HL-60 (cell line): ENCODE measurements around the gene PRKAR2B.

Experiments used
- DNase-seq, 2 experiments: peaks; one replicate each; pipeline ENCODE4 v3.0.0-alpha.2; 2010 to 2020; ENCODE audit warnings: low read depth in 1 of 2, low spot score in 1 of 2
- H3K27ac ChIP-seq: fragments of 250-450 bp; sonication (Bioruptor Pico); replicated peaks from 2 replicates; pipeline ENCODE4 v1.5.1; 2020; ENCODE audit warnings: mild to moderate bottlenecking, moderate library complexity
- H3K27me3 ChIP-seq: fragments of 250-450 bp; sonication (Bioruptor Pico); 2 replicates; pipeline ENCODE4 v1.5.1; 2021; ENCODE audit warnings: mild to moderate bottlenecking, moderate library complexity; ENCODE audit not compliant: insufficient read depth, poor library complexity, severe bottlenecking
- H3K4me3 ChIP-seq: replicated peaks from 2 replicates; pipeline ENCODE4 v1.5.1; 2011; ENCODE audit warnings: mild to moderate bottlenecking, control low read depth, low read length; ENCODE audit not compliant: insufficient read depth
- CTCF ChIP-seq: IDR thresholded peaks from one replicate; pipeline ENCODE4 v1.5.1; 2011; ENCODE audit warnings: low read length, control low read depth, inconsistent platforms; ENCODE audit not compliant: insufficient read depth
- GABPA ChIP-seq: IDR thresholded peaks from 2 replicates; pipeline ENCODE4 v1.6.1; 2012; ENCODE audit warnings: low read depth
- POLR2AphosphoS5 ChIP-seq: IDR thresholded peaks from 2 replicates; pipeline ENCODE4 v1.6.1; 2012; ENCODE audit warnings: low read depth
- REST ChIP-seq: IDR thresholded peaks from 2 replicates; pipeline ENCODE4 v1.6.1; 2012; ENCODE audit warnings: low read depth; ENCODE audit not compliant: insufficient replicate concordance
- SPI1 ChIP-seq: IDR thresholded peaks from 2 replicates; pipeline ENCODE4 v1.6.1; 2012; ENCODE audit warnings: low read depth, mild to moderate bottlenecking, borderline replicate concordance

Gene PRKAR2B

GRCh38 chr7:107045980-107046379 is 1.5 kb downstream of the PRKAR2B start:
- no peak for DNase-seq
- no peak overlapping the region for H3K27ac ChIP-seq
- H3K4me3 ChIP-seq, result no peak overlapping the region
- no peak for TF ChIP-seq SPI1
- no peak for TF ChIP-seq POLR2AphosphoS5
- TF ChIP-seq CTCF, result no peak
- TF ChIP-seq GABPA, result no peak
- no peak for TF ChIP-seq REST
- peaks cover 22% of the 10 kb centered on the region for H3K27me3 ChIP-seq

GRCh38 chr7:107046491-107047259 is 2.2 kb downstream of the PRKAR2B start:
- H3K4me3 ChIP-seq, result no peak overlapping the region
- TF ChIP-seq REST (no peak), GABPA (no peak), CTCF (no peak), SPI1 (no peak), POLR2AphosphoS5 (no peak)
- H3K27ac ChIP-seq, result no peak overlapping the region
- H3K27me3 ChIP-seq, result peaks cover 22% of the 10 kb centered on the region
- DNase-seq, result no peak

GRCh38 chr7:107047902-107048782 is 3.6 kb downstream of the PRKAR2B start:
- Histone ChIP-seq H3K27ac (no peak overlapping the region), H3K27me3 (peaks cover 22% of the 10 kb centered on the region), H3K4me3 (no peak overlapping the region)
- DNase-seq, result no peak
- no peak for TF ChIP-seq POLR2AphosphoS5
- TF ChIP-seq REST, result no peak
- no peak for TF ChIP-seq GABPA
- no peak for TF ChIP-seq SPI1
- no peak for TF ChIP-seq CTCF
